Effector memory CD8-positive, alpha-beta T cell (primary cell): ENCODE results near the gene ACYP2.
"Not testable (repeated sequence)": the region's sequence is repeated elsewhere in the genome, so short reads cannot be mapped to it uniquely, and the experiment has no call there.

ENCODE experiments used
- ATAC-seq: fragments of 150-1000 bp; cut with Tn5 transposase; replicated peaks from 2 replicates; pipeline ENCODE4 v1.10.0; 2021; ENCODE audit warnings: mild to moderate bottlenecking, moderate library complexity
- DNase-seq, 3 experiments: peaks; one replicate each; pipeline ENCODE4 v3.0.0; 2021
- H3K27ac Mint-ChIP-seq, 2 donors: one replicate each; pipeline ENCODE4 v1.8.0; 2022; ENCODE audit warnings: mild to moderate bottlenecking in 2 of 2, mixed read lengths in 2 of 2, moderate library complexity in 2 of 2
- H3K27me3 Mint-ChIP-seq, 2 donors: one replicate each; pipeline ENCODE4 v1.8.0; 2022; ENCODE audit warnings: mixed read lengths in 2 of 2
- H3K36me3 Mint-ChIP-seq: one replicate; pipeline ENCODE4 v1.8.0; 2022; ENCODE audit warnings: mild to moderate bottlenecking, moderate library complexity, mixed read lengths; ENCODE audit not compliant: insufficient read depth
- H3K4me1 Mint-ChIP-seq, 2 donors: one replicate each; pipeline ENCODE4 v1.8.0; 2022; ENCODE audit warnings: low read depth in 2 of 2, mixed read lengths in 2 of 2
- H3K4me3 Mint-ChIP-seq, 2 donors: one replicate each; pipeline ENCODE4 v1.8.0; 2022; ENCODE audit warnings: mild to moderate bottlenecking in 2 of 2, mixed read lengths in 2 of 2, moderate library complexity in 2 of 2
- H3K9me3 Mint-ChIP-seq, 2 donors: one replicate each; pipeline ENCODE4 v1.8.0; 2022; ENCODE audit warnings: mixed read lengths in 2 of 2

The ACYP2 gene

DNA sequence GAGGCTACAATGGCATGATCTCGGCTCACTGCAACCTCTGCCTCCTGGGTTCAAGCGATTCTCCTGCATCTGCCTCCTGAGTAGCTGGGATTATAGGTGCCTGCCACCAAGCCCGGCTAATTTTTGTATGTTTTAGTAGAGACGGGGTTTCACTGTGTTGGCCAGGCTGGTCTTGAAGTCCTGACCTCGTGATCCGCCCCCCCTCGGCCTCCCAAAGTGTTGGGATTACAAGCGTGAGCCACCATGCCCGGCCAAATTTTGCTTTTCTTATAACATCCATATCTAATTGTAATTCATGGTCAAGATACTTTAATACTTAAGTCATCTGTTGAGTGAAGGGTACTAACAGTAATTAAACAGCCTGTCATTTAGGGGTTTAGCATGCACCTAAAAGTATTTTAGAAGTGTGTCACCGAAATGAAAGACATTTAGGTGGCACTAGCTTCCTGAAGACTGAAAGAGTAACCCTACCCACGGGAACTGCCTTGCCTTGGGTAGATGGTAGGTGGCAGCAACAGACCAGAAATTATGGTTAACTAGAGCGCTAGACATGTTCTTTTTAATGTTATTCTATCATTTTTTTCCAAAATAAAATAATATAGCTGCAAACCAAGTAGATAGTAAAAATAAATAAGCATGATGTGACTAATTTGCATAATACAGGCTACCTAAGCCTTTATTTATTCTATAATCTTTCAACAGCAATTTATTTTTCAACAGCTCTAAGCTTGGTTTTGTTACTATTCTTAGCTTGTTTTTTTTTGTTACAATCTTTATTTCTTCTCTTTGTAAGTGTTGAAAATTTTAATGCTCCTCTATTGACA is 8.6 kb upstream of the ACYP2 start:
- H3K4me3 Mint-ChIP-seq, result no peak overlapping the region

DNA sequence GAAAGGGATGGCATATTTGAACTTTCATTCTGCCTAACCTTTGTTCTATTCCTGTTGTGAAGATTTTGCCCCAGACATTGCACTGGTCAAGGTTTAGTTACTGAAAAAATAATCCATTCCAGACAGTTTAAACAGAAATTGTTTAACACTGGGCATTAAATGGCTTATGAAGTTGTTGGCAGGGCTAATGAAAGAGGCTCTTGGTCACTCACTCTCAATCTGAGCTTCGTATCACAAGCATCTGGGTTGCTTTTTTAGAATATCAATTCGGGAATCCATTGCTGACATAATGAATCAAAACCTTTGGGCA is 8.0 kb upstream of the ACYP2 start:
- Mint-ChIP-seq H3K4me1 (peaks cover 5% of the 10 kb centered on the region in 2 donors), H3K9me3 (no peaks in the 10 kb centered on the region), H3K27me3 (peaks cover 0 to 9% of the 10 kb centered on the region in 2 donors), H3K36me3 (no peaks in the 10 kb centered on the region), H3K4me3 (no peak overlapping the region), H3K27ac (no peak overlapping the region)
- DNase-seq, result no peak
- ATAC-seq, result no peak

More for the DNA sequence above, 8.6 kb upstream of the ACYP2 start:
- DNase-seq (peak; percentile 28 to 36 (median 33)), ATAC-seq (peak; percentile 72)
- H3K27ac Mint-ChIP-seq, result no peak overlapping the region
- H3K27me3 Mint-ChIP-seq, result peaks cover 0 to 9% of the 10 kb centered on the region in 2 donors
- no peaks in the 10 kb centered on the region for H3K36me3 Mint-ChIP-seq
- H3K9me3 Mint-ChIP-seq, result no peaks in the 10 kb centered on the region
- H3K4me1 Mint-ChIP-seq, result peaks cover 5% of the 10 kb centered on the region in 2 donors

DNA sequence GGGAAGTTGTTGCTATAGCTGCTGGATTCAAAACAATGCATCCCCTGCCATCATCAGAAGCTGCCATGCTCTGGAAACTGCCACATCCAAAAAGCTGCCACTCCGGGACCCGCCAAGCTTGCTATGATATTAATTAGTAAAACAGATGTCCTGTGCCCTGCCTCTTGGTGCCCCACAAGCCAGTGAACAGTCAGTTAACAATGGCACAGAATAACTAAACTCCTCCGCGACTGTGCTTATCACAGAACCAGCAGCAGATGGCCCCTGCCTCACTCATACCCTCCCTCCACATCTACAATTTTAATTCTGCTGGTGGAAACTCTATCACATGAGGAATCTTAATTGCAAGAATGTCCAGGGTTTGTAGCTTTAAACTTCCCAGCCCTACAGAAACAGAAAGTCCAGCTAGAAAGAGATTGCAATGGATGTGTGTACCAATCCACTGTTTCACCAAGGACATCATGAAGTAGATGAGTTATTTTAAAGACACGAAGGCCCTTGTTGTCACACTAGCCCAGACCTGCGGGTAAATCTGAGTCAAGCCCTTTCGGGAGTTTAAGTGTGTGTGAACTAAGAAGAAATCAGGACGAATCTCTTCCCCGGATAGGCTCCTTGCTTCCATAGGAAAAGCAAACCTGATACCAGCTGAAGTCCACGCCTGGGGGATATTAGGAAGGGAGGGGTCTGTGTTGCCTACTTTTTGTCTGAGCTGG is 7.4 kb upstream of the ACYP2 start:
- Mint-ChIP-seq H3K4me3 (no peak overlapping the region), H3K36me3 (no peaks in the 10 kb centered on the region), H3K27ac (no peak overlapping the region), H3K4me1 (peaks cover 5% of the 10 kb centered on the region in 2 donors), H3K9me3 (no peaks in the 10 kb centered on the region), H3K27me3 (peaks cover 0 to 9% of the 10 kb centered on the region in 2 donors)
- no peak for DNase-seq
- no peak for ATAC-seq

DNA sequence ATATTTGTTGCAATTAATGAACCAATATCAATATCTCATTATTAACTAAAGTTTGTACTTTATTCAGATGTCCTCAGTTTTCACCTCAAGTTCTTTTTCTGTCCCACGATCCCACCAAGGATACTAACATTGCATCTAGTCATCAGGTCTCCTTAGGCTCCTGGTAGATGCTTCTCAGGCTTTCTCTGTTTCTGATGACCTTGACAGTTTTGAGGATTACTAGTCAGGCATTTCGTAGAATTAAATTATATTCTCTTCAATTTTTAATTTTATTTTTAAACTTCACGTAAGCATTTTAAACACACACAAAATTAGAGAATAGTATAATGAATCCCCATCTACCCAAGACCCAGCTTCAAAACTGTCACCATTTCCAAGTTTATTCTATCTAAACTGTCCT is 5.6 kb upstream of the ACYP2 start:
- H3K27ac Mint-ChIP-seq, result no peak overlapping the region
- no peaks in the 10 kb centered on the region for H3K9me3 Mint-ChIP-seq
- H3K4me3 Mint-ChIP-seq, result no peak overlapping the region
- peaks cover 3% of the 10 kb centered on the region in 2 donors for H3K4me1 Mint-ChIP-seq
- peaks cover 8% of the 10 kb centered on the region for H3K36me3 Mint-ChIP-seq
- H3K27me3 Mint-ChIP-seq, result peaks cover 0 to 9% of the 10 kb centered on the region in 2 donors
- DNase-seq (no peak), ATAC-seq (no peak)

DNA sequence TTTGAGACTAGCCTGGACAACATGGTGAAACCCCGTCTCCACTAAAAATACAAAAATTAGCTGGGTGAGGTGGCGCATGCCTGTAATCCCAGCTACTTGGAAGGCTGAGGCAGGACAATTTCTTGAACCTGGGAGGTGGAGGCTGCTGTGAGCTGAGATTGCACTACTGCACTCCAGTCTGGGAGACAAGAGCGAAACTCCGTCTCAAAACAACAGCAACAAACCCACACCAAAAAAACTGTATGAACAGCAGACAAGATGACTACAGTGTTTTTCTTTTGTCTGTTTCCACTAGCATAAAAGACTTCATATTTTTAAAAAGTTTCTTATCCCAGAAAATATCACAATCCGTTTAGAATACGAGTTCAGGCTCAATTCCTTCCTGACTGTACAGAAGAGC is 936 bp upstream of the ACYP2 start:
- peak overlapping the region; percentile 100 for H3K27ac Mint-ChIP-seq
- peaks cover 10 to 13% of the 10 kb centered on the region in 2 donors for H3K4me1 Mint-ChIP-seq

DNA sequence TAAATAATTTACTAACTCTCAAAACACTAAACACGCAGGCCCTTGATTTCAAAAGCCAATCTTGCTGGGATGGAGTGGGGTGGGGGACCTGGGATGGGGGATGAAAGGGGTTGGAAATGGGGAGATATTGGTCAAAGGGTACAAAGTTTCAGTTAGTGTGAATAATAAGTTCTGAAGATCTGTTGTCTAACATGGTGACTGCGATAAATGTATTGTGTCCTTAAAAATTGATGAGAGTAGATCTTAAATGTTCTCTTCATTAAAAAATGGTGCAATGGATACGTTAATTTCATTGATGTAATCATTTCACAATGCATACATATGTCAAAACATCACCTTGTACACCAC is 505 bp upstream of the ACYP2 start:
- H3K36me3 Mint-ChIP-seq, result peaks cover 19% of the 10 kb centered on the region
- DNase-seq, result no peak
- no peak for ATAC-seq
- H3K9me3 Mint-ChIP-seq, result peaks cover 0 to 6% of the 10 kb centered on the region in 2 donors
- peak overlapping the region; percentile 92 to 94 for H3K4me3 Mint-ChIP-seq
- peak overlapping the region; percentile 100 for H3K27ac Mint-ChIP-seq
- H3K4me1 Mint-ChIP-seq, result peaks cover 10 to 13% of the 10 kb centered on the region in 2 donors
- peaks cover 0 to 9% of the 10 kb centered on the region in 2 donors for H3K27me3 Mint-ChIP-seq

More for the DNA sequence above, 936 bp upstream of the ACYP2 start:
- not testable (repeated sequence) for ATAC-seq, DNase-seq, H3K27me3 Mint-ChIP-seq, H3K9me3 Mint-ChIP-seq
- H3K36me3 Mint-ChIP-seq, result peaks cover 19% of the 10 kb centered on the region
- H3K4me3 Mint-ChIP-seq, result peak overlapping the region; percentile 92 to 94

DNA sequence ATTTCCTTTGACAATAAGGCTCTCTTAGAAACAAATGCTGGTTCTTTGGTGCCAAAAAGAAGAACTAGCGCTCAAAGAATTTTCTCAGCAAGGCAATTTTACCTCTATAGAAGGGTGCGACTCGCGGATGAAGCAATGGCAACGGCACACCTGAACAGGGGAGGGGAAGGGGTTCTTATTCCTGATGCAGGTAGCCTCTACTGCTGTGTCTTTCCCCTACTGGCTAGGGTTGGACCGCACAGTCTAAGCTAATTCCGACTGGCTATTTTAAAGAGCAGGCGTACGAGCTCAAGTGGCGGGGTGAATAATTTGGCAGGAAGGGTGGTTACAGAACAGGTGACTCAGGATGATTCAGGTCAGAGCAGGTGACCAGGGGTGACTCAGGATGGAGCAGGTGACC is 1.2 kb downstream of the ACYP2 start:
- Mint-ChIP-seq H3K4me1 (peaks cover 10 to 13% of the 10 kb centered on the region in 2 donors), H3K36me3 (peaks cover 19% of the 10 kb centered on the region), H3K4me3 (peak overlapping the region; percentile 92 to 94), H3K27ac (peak overlapping the region; percentile 100)
- not testable (repeated sequence) for H3K9me3 Mint-ChIP-seq, DNase-seq, ATAC-seq, H3K27me3 Mint-ChIP-seq

DNA sequence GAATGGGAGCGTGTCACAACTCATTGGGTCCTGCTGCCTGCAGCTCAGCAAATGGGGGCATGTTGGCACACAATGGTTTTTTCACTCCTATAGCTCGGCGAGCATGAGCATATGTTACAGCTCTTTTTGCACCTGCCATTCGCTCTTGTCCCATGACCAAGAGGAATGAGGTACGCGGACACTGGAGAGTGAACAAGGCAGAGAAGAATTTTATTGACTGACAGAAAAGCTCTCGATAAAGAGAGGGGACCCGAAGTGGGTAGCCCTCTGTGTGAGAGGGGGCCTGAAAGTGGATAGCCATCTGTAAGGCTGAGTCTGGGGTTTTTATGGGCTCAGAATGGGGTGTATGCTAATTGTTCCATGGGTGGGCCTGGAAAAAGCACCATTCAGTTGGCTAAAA is 5.5 kb downstream of the ACYP2 start:
- peaks cover 5% of the 10 kb centered on the region for H3K36me3 Mint-ChIP-seq
- no peak for DNase-seq
- ATAC-seq, result no peak

DNA sequence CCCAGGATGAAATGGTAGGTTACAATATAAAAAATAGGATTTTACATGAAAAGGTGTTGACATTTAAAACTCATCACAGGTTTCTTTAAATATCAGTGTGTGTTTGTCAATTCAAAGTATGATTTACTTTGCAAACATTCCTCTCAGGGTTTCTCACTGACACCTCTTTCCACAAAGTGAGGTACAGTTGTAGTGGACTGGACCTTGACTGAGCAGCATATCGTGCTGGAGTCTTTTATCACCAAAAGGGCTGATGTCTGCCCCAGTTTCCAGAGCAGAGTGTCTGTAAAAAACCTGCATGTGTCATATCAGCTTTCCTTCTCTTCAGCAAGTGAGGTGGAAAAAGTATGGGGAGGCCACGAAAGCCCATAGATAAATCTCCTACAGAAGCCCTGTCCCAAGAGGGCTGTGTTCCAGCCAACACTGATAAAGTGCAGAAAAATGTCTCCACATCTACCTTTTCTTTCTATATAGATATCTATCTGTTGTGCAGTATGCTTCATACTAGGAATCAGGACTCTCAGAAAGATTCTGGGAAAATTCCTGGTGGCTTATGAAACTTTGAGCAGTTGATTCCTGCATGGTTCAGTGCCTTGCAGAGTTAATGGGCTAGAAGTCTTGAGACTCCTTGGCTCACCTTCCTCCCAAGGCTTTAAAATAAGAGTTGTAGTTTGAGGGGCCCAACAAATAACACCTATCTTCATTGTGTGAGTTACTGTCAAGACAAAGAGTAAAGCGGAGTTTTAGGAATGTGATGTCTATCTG is 6.9 kb downstream of the ACYP2 start:
- ATAC-seq, result no peak
- no peak overlapping the region for H3K4me3 Mint-ChIP-seq
- H3K27me3 Mint-ChIP-seq, result no peaks in the 10 kb centered on the region
- DNase-seq, result no peak
- no peak overlapping the region for H3K27ac Mint-ChIP-seq
- no peaks in the 10 kb centered on the region for H3K9me3 Mint-ChIP-seq
- peaks cover 4% of the 10 kb centered on the region for H3K36me3 Mint-ChIP-seq
- no peaks in the 10 kb centered on the region for H3K4me1 Mint-ChIP-seq

More for the DNA sequence above, 5.5 kb downstream of the ACYP2 start:
- Mint-ChIP-seq H3K27ac (no peak overlapping the region), H3K27me3 (no peaks in the 10 kb centered on the region), H3K9me3 (peaks cover 0 to 6% of the 10 kb centered on the region in 2 donors), H3K4me3 (no peak overlapping the region), H3K4me1 (peaks cover 3 to 4% of the 10 kb centered on the region in 2 donors)

DNA sequence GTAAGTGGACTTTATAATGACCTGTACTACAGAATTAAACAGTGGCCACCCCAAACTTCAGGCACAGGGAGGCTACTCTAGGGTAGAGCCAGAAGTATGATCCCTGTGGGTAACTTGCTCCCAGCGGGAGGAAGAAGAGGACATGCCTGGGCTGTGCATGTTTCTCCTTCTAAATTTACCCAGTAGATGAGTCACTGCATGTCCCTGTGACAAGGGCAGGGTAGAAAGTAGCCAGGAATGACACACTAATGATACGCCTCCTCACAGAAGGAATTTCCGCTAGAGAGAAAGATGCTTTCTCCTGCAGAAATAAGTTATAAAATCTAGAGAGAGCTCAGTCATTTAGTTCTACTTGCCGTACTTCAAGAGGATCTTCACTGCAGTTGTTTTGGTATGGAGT is 7.5 kb downstream of the ACYP2 start:
- Mint-ChIP-seq H3K4me1 (no peaks in the 10 kb centered on the region), H3K27ac (no peak overlapping the region), H3K9me3 (no peaks in the 10 kb centered on the region), H3K36me3 (peaks cover 4% of the 10 kb centered on the region), H3K4me3 (no peak overlapping the region), H3K27me3 (no peaks in the 10 kb centered on the region)
- DNase-seq, result no peak
- no peak for ATAC-seq

DNA sequence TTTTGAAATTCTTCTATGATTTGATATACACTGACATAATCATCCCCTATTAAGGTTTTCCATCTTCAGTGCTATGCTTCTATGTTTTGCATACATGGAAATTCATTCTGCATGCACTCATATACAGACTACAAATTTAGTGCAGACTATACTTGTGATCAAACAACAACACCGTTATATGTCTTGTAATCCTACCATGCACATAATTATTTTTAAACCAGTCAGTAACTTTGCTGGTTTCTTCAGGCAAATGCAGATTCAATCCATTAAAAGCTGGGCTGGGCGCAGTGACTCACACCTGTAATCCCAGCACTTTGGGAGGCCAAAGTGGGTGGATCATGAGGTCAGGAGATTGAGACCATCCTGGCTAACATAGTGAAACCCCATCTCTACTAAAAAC is 11.8 kb downstream of the ACYP2 start:
- H3K36me3 Mint-ChIP-seq, H3K4me1 Mint-ChIP-seq, H3K4me3 Mint-ChIP-seq, H3K9me3 Mint-ChIP-seq, H3K27me3 Mint-ChIP-seq, DNase-seq, H3K27ac Mint-ChIP-seq, ATAC-seq: not testable (repeated sequence)

DNA sequence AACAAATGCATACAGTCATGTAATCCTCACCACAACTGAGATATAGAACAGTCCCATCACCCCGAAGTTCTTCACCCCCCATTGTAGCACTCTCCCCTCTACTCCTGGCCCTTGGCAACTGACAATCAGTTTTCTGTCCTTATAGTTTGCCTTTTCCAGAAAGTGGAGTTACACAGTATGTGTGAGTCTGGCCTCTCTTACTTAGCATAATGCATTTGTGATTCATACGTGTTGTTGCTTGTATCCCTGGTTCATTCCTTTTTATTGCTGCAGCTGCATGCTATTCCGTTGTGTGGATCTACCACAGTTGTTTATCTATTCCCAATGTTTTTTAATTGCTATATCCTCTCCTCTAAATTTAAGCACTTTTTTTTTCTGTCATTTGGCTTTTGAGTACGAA is 17.6 kb downstream of the ACYP2 start:
- Mint-ChIP-seq H3K4me3 (no peak overlapping the region), H3K4me1 (no peaks in the 10 kb centered on the region), H3K9me3 (no peaks in the 10 kb centered on the region), H3K27ac (no peak overlapping the region), H3K36me3 (no peaks in the 10 kb centered on the region), H3K27me3 (no peaks in the 10 kb centered on the region)
- ATAC-seq (no peak), DNase-seq (no peak)

DNA sequence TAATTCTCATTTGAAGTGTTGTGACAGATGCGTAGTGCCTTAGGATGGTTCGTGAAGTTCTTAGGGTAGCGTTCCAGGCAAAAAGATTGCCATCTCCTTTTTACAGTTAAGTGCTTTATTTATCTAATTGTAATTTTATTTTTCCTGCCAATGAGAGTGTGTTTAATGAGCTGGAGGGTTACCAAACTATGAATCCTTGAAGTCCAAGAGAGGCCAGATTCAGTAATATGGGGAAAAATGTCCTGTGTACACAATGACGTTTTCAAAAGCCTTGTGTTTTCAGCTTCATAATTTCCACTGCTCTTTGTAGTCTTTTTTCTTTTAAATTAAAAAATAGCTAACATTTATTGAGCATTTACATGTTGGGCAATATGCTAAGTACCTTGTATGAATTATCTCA is 23.8 kb downstream of the ACYP2 start:
- Mint-ChIP-seq H3K9me3 (no peaks in the 10 kb centered on the region), H3K27ac (no peak overlapping the region), H3K4me3 (no peak overlapping the region), H3K27me3 (no peaks in the 10 kb centered on the region), H3K4me1 (no peaks in the 10 kb centered on the region), H3K36me3 (peaks cover 3% of the 10 kb centered on the region)
- ATAC-seq (no peak), DNase-seq (no peak)
